NT2/D1 (cell line): Measurements from ENCODE around the gene ZSWIM6.

Experiments used
- SUZ12 ChIP-seq: IDR thresholded peaks from 2 replicates; pipeline ENCODE4 v1.6.1; 2011; ENCODE audit not compliant: insufficient read length, insufficient read depth; ENCODE audit errors: extremely low read depth
- YY1 ChIP-seq: IDR thresholded peaks from 2 replicates; pipeline ENCODE4 v1.6.1; 2011; ENCODE audit not compliant: insufficient read length, insufficient read depth
- ZNF274 ChIP-seq: IDR thresholded peaks from 2 replicates; pipeline ENCODE4 v1.6.1; 2011; ENCODE audit warnings: mild to moderate bottlenecking, low read depth, low read length

DNA sequence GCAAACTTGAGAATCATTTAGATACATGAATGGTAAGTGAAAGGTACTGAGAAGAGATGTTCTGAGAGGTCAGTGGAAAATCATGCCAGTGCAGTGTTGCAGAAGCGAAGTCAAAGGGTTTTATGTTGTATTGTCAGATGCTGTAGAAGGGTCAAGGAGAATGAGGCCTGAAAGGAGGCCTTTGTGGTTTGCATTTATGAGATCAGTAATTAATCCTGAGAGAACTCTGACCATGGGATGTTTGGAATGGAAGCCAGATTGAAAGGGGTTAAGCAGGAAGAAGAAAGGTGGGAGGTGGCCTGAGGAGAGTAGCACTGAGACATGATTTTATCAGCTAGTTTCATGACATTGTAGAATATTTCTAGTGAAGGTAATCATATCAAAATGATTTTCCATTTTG, 97.8 kb downstream of the ZSWIM6 start:
- no peak for TF ChIP-seq YY1
- TF ChIP-seq ZNF274, result no peak
- no peak for TF ChIP-seq SUZ12
